ENCODE results near the gene KCNN1. TPM values are rescaled to one million over a fixed set of nuclear protein-coding genes. Genes with fewer than 3 reads are reported as not detected.

The KCNN1 gene
- total and polyA plus RNA-seq, 9 of the 15 experiments (the other 6 are each of a cell fraction or from before 2014, with no cell fraction given) = 0.01 to 6.2 (median 0.72) TPM

DNA sequence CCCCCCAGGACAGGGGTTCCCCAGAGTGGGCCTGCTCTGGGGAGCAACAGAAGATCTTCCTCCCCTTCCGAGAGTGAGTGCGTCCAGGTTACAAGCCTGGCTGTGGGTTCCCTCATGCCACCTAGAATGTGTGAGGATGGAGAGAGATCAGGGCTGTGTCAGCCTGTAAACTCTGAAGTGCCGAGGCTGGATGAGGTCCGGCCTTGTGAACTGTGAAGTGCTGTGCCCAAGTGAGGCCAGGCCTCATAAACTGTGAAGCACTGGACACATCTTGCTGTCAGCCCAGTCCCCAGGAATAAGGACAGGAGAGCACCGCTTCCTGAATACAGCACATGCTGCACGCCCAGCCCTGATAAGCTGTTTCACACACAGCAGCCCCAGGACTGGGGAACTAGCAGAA is 7.6 kb downstream of the KCNN1 start:
- H2AFZ ChIP-seq (ENCODE audit: low read depth, low read length) = no peak overlapping the region
- no peaks in the 10 kb centered on the region for H3K9me3 ChIP-seq (replicated peaks; ENCODE audit: control insufficient read depth, insufficient read depth, low read depth, low read length)
- FAIRE-seq (no peak), DNase-seq (ENCODE audit: extremely low read depth in 1 of 4, low spot score in 3 of 4) (no peak), ATAC-seq (no peak)
- in situ Hi-C loops (cut with MboI) = no loop called here
- no peak overlapping the region for H3K4me3 ChIP-seq
- CTCF ChIA-PET (ENCODE audit: low intra/inter-chr PET ratio) = no interaction called here
- intact Hi-C loops (cut with micrococcal nuclease) = no loop called here
- H3K4me1 ChIP-seq (replicated peaks in 1 of 2; ENCODE audit: control insufficient read depth in 2 of 2, insufficient read depth in 2 of 2, low read length in 2 of 2) = peaks cover 3 to 15% of the 10 kb centered on the region in 2 experiments
- BruUV-seq (replicated peaks) = no TSS peak
- H3K27ac ChIP-seq (ENCODE audit: extremely low read depth, low read depth, low read length) = no peak overlapping the region
- POLR2A ChIA-PET = interaction anchor here (0.5 to 0.7 kb wide), 2 partner anchors 415 to 1047 kb away, joined by 3 read pairs; no protein-coding TSS in a partner anchor
- H3K27me3 ChIP-seq (ENCODE audit: control insufficient read depth in 2 of 2, insufficient read depth in 2 of 2, low read length in 2 of 2) = no peaks in the 10 kb centered on the region; a peak in 1 of 5 replicates
- no peaks in the 10 kb centered on the region for H3K79me2 ChIP-seq (ENCODE audit: control insufficient read depth, insufficient read depth, low read length)
- H4K20me1 ChIP-seq (replicated peaks; ENCODE audit: control insufficient read depth, insufficient read depth, low read length) = no peaks in the 10 kb centered on the region
- no peaks in the 10 kb centered on the region for H3K36me3 ChIP-seq (ENCODE audit: control insufficient read depth, insufficient read depth, low read length)
- 34% methylated on average over 6 of the region's 6 CpGs for WGBS (ENCODE audit: insufficient coverage, low coverage, missing lambda C conversion rate)
- peak overlapping the region in 1 of 2 experiments; percentile 57; a peak in 2 of 4 replicates for H3K9ac ChIP-seq (ENCODE audit: insufficient read depth in 1 of 2, low read depth in 2 of 2, low read length in 2 of 2)
- H3K4me2 ChIP-seq (ENCODE audit: insufficient read depth, low read length) = no peak overlapping the region
- no peaks in the 10 kb centered on the region for H3K9me1 ChIP-seq (ENCODE audit: control insufficient read depth, insufficient read depth, low read length)
- TF ChIP-seq SMARCA4 (IDR thresholded peaks at IDR 0.05) (no peak), MTA2 (IDR thresholded peaks at IDR 0.05; ENCODE audit: low read depth) (no peak), ZNF134 (CRISPR knock-in tag; conservative IDR thresholded peaks at IDR 0.05) (no peak), TAF1 (IDR thresholded peaks at IDR 0.05; ENCODE audit: control insufficient read depth, extremely low read depth, insufficient read depth, low read length, severe bottlenecking) (no peak)
- TF ChIP-seq, protein P1, sequence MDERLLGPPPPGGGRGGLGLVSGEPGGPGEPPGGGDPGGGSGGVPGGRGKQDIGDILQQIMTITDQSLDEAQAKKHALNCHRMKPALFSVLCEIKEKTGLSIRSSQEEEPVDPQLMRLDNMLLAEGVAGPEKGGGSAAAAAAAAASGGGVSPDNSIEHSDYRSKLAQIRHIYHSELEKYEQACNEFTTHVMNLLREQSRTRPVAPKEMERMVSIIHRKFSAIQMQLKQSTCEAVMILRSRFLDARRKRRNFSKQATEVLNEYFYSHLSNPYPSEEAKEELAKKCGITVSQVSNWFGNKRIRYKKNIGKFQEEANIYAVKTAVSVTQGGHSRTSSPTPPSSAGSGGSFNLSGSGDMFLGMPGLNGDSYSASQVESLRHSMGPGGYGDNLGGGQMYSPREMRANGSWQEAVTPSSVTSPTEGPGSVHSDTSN (CRISPR knock-in tag; IDR thresholded peaks at IDR 0.05; ENCODE audit: low read depth) = no peak
- TF ChIP-seq, protein P1 (tag; conservative IDR thresholded peaks at IDR 0.05; ENCODE audit: low read depth) = no peak

Measured in K562 (cell line).